HEK293 (cell line): Measurements from ENCODE around the gene RNF225.

ENCODE experiments used
- CTCF ChIA-PET: fragments of 350-600 bp; formaldehyde crosslinking; extraction: SDS; loops from one replicate; lab custom pipeline; 2021; ENCODE audit warnings: antibody characterized with exemption; lab: Yijun Ruan, JAX
- POLR2A ChIA-PET: fragments of 300-600 bp; formaldehyde crosslinking; extraction: SDS; loops from one replicate; lab custom pipeline; 2020; ENCODE audit warnings: antibody characterized with exemption, inconsistent platforms; lab: Yijun Ruan, JAX
- H3K27ac ChIP-seq: fragments of 200-500 bp; sonication (Bioruptor generic); 2 replicates; pipeline ENCODE4 v1.5.1; 2014; ENCODE audit warnings: low read depth, low read length, control low read depth, inconsistent platforms; ENCODE audit errors: extremely low read depth
- H3K36me3 ChIP-seq, 2 experiments: fragments of 200-500 bp in 1 of 2; sonication (Bioruptor generic) in 1 of 2; 1 replicate in 1 of 2; 2 replicates in 1 of 2; pipeline ENCODE4 v1.5.1; 2014 to 2017; ENCODE audit warnings: inconsistent platforms in 2 of 2, low read length in 2 of 2; ENCODE audit not compliant: control insufficient read depth in 2 of 2, insufficient read depth in 1 of 2
- H3K4me1 ChIP-seq: fragments of 200-500 bp; sonication (Bioruptor generic); 2 replicates; pipeline ENCODE4 v1.5.1; 2014; ENCODE audit warnings: mild to moderate bottlenecking, low read length, inconsistent platforms; ENCODE audit not compliant: control insufficient read depth, insufficient read depth
- H3K4me3 ChIP-seq: 2 replicates; pipeline ENCODE4 v1.5.1; 2011; ENCODE audit warnings: low read depth, mild to moderate bottlenecking, control low read depth, low read length, moderate library complexity
- H3K9me3 ChIP-seq: fragments of 200-500 bp; sonication (Bioruptor generic); 2 replicates; pipeline ENCODE4 v1.5.1; 2014; ENCODE audit warnings: low read depth, low read length, inconsistent platforms; ENCODE audit not compliant: control insufficient read depth, insufficient read depth
- GFI1B ChIP-seq: fragments of 450-650 bp; formaldehyde crosslinking; IDR thresholded peaks from 2 replicates; pipeline ENCODE4 v1.5.1; 2016; ENCODE audit warnings: missing biosample characterization, missing genetic modification characterization
- GLI2 ChIP-seq: fragments of 450-650 bp; formaldehyde crosslinking; IDR thresholded peaks from 2 replicates; pipeline ENCODE4; 2017; ENCODE audit warnings: missing biosample characterization, missing genetic modification characterization, low read depth, borderline replicate concordance
- GLIS1 ChIP-seq: fragments of 450-650 bp; formaldehyde crosslinking; IDR thresholded peaks from 2 replicates; pipeline ENCODE4 v1.5.1; 2016; ENCODE audit warnings: missing biosample characterization, missing genetic modification characterization
- KLF8 ChIP-seq: fragments of 450-650 bp; formaldehyde crosslinking; IDR thresholded peaks from 2 replicates; pipeline ENCODE4 v1.5.1; 2016; ENCODE audit warnings: missing biosample characterization, missing genetic modification characterization
- PBX3 ChIP-seq: sonication (generic); formaldehyde crosslinking; IDR thresholded peaks from 2 replicates; pipeline ENCODE4 v1.8.1; 2022; ENCODE audit warnings: mild to moderate bottlenecking, moderate library complexity, missing genetic modification reagents
- PRDM4 ChIP-seq: fragments of 450-650 bp; formaldehyde crosslinking; IDR thresholded peaks from 2 replicates; pipeline ENCODE4 v1.5.1; 2017; ENCODE audit warnings: missing biosample characterization, missing genetic modification characterization
- SCRT1 ChIP-seq: fragments of 450-650 bp; formaldehyde crosslinking; IDR thresholded peaks from 2 replicates; pipeline ENCODE4 v1.5.1; 2016; ENCODE audit warnings: missing biosample characterization, missing genetic modification characterization, borderline replicate concordance
- SP2 ChIP-seq: fragments of 450-650 bp; formaldehyde crosslinking; IDR thresholded peaks from 2 replicates; pipeline ENCODE4 v1.5.1; 2016; ENCODE audit warnings: missing biosample characterization, missing genetic modification characterization
- ZFHX2 ChIP-seq: fragments of 450-650 bp; formaldehyde crosslinking; conservative IDR thresholded peaks from 2 replicates; pipeline ENCODE4 v1.5.1; 2016; ENCODE audit warnings: missing biosample characterization, missing genetic modification characterization
- ZFP41 ChIP-seq: fragments of 450-650 bp; formaldehyde crosslinking; IDR thresholded peaks from 2 replicates; pipeline ENCODE4 v1.5.1; 2016; ENCODE audit warnings: missing biosample characterization, missing genetic modification characterization, borderline replicate concordance
- ZIC2 ChIP-seq: fragments of 450-650 bp; formaldehyde crosslinking; IDR thresholded peaks from 2 replicates; pipeline ENCODE4 v1.5.1; 2016; ENCODE audit warnings: missing biosample characterization, missing genetic modification characterization
- ZNF19 ChIP-seq: fragments of 450-650 bp; formaldehyde crosslinking; IDR thresholded peaks from 2 replicates; pipeline ENCODE4; 2016; ENCODE audit warnings: missing biosample characterization, missing genetic modification characterization, low read depth
- ZNF239 ChIP-seq: fragments of 450-650 bp; formaldehyde crosslinking; IDR thresholded peaks from 2 replicates; pipeline ENCODE4 v1.5.1; 2016; ENCODE audit warnings: missing biosample characterization, missing genetic modification characterization
- ZNF426 ChIP-seq: fragments of 450-650 bp; formaldehyde crosslinking; IDR thresholded peaks from 2 replicates; pipeline ENCODE4 v1.5.1; 2017; ENCODE audit warnings: missing biosample characterization, missing genetic modification characterization, mild to moderate bottlenecking, inconsistent platforms, moderate library complexity
- ZNF433 ChIP-seq: fragments of 450-650 bp; formaldehyde crosslinking; IDR thresholded peaks from 2 replicates; pipeline ENCODE4 v1.5.1; 2016; ENCODE audit warnings: missing biosample characterization, missing genetic modification characterization, low read depth
- ZNF510 ChIP-seq: fragments of 450-650 bp; formaldehyde crosslinking; IDR thresholded peaks from 2 replicates; pipeline ENCODE4 v1.5.1; 2018; ENCODE audit warnings: mild to moderate bottlenecking, missing genetic modification characterization, missing biosample characterization; ENCODE audit not compliant: insufficient replicate concordance
- ZNF560 ChIP-seq: fragments of 450-650 bp; formaldehyde crosslinking; IDR thresholded peaks from 2 replicates; pipeline ENCODE4 v1.5.1; 2017; ENCODE audit warnings: missing biosample characterization, missing genetic modification characterization, borderline replicate concordance
- ZNF596 ChIP-seq: fragments of 450-650 bp; IDR thresholded peaks from 2 replicates; pipeline ENCODE4 v1.5.0; 2018; ENCODE audit warnings: missing biosample characterization, mild to moderate bottlenecking, missing genetic modification characterization, moderate library complexity
- ZNF610 ChIP-seq: fragments of 450-650 bp; formaldehyde crosslinking; IDR thresholded peaks from 2 replicates; pipeline ENCODE4 v1.5.1; 2016; ENCODE audit warnings: missing biosample characterization, missing genetic modification characterization, borderline replicate concordance
- ZNF645 ChIP-seq: fragments of 450-650 bp; formaldehyde crosslinking; IDR thresholded peaks from 2 replicates; pipeline ENCODE4; 2016; ENCODE audit warnings: missing biosample characterization, missing genetic modification characterization
- ZNF664 ChIP-seq: fragments of 450-650 bp; formaldehyde crosslinking; IDR thresholded peaks from 2 replicates; pipeline ENCODE4 v1.5.1; 2016; ENCODE audit warnings: missing biosample characterization, missing genetic modification characterization
- ZNF701 ChIP-seq: fragments of 450-650 bp; formaldehyde crosslinking; IDR thresholded peaks from 2 replicates; pipeline ENCODE4 v1.5.1; 2016; ENCODE audit warnings: missing biosample characterization, missing genetic modification characterization
- ZNF785 ChIP-seq: fragments of 450-650 bp; formaldehyde crosslinking; IDR thresholded peaks from 2 replicates; pipeline ENCODE4 v1.5.1; 2016; ENCODE audit warnings: missing biosample characterization, missing genetic modification characterization

RNF225 gene

GRCh38 chr19:58353717-58354477, 41.6 kb upstream of the RNF225 start:
- POLR2A ChIA-PET: interaction anchor here (2.9 kb wide), 1 partner anchor 9 kb away, joined by 14 read pairs; the partner anchor contains the start of gene ZNF497
- no peaks in the 10 kb centered on the region; a peak in 1 of 3 replicates for H3K36me3 ChIP-seq
- H3K27ac ChIP-seq: no peak overlapping the region
- CTCF ChIA-PET: interaction anchor here (0.6 kb wide), 1 partner anchor 166 kb away, joined by 4 read pairs; the partner anchor contains the start of gene ZBTB45
- peak; percentile 90 for TF ChIP-seq ZNF664 (tag by site-specific recombination)
- no peak for TF ChIP-seq ZNF433
- 0 out of 2 replicates have a peak, but pooled peaks have one; percentile 10 for TF ChIP-seq PBX3 (CRISPR knock-in tag)
- no peaks in the 10 kb centered on the region for H3K9me3 ChIP-seq
- no peak overlapping the region for H3K4me3 ChIP-seq
- H3K4me1 ChIP-seq: no peaks in the 10 kb centered on the region

- H3K9me3 ChIP-seq: no peaks in the 10 kb centered on the region
- no peaks in the 10 kb centered on the region for H3K4me1 ChIP-seq
- H3K36me3 ChIP-seq: no peaks in the 10 kb centered on the region; a peak in 1 of 3 replicates
- POLR2A ChIA-PET: interaction anchor here (1.1 kb wide), 1 partner anchor 28 kb away, joined by 3 read pairs; the partner anchor contains the start of gene ZSCAN22
- no peak overlapping the region for H3K27ac ChIP-seq
- TF ChIP-seq ZNF701 (tag by site-specific recombination): no peak
- TF ChIP-seq ZNF560 (tag by site-specific recombination): no peak
- no peak for TF ChIP-seq ZIC2 (tag by site-specific recombination)
- TF ChIP-seq GLI2: no peak
- 0 out of 2 replicates have a peak, but pooled peaks have one; percentile 9 for TF ChIP-seq PBX3 (CRISPR knock-in tag)
- no peak for TF ChIP-seq ZFHX2 (tag by site-specific recombination)
- TF ChIP-seq ZNF610 (tag by site-specific recombination): no peak
- no peak for TF ChIP-seq KLF8
- TF ChIP-seq, all 188 proteins: peak for 1
- CTCF ChIA-PET: interaction anchor here (0.6 to 0.8 kb wide), 2 partner anchors 9 to 165 kb away, joined by 3 to 4 read pairs; partner anchors contain the start of gene ZBTB45
- no peak overlapping the region for H3K4me3 ChIP-seq
Measured at GRCh38 chr19:58354478-58355030, 40.9 kb upstream of the RNF225 start.

GRCh38 chr19:58355215-58355796, 40.1 kb upstream of the RNF225 start:
- Histone ChIP-seq H3K27ac (no peak overlapping the region), H3K4me1 (no peaks in the 10 kb centered on the region), H3K9me3 (no peaks in the 10 kb centered on the region), H3K4me3 (no peak overlapping the region), H3K36me3 (no peaks in the 10 kb centered on the region; a peak in 1 of 3 replicates)
- ChIA-PET POLR2A (interaction anchor here (1.0 to 1.1 kb wide), 2 partner anchors 28 to 105 kb away, joined by 3 read pairs; partner anchors contain the start of gene ZSCAN22), CTCF (interaction anchor here (0.8 kb wide), 1 partner anchor 9 kb away, joined by 3 read pairs; no protein-coding TSS in a partner anchor)
- TF ChIP-seq ZIC2 (tag by site-specific recombination) (no peak), ZNF510 (tag by site-specific recombination) (no peak), GFI1B (tag by site-specific recombination) (no peak), ZFP41 (tag by site-specific recombination) (no peak), ZNF785 (tag by site-specific recombination) (no peak), GLIS1 (tag by site-specific recombination) (no peak), PRDM4 (tag by site-specific recombination) (no peak), ZNF596 (tag by site-specific recombination) (no peak), ZNF239 (tag by site-specific recombination) (no peak), ZNF19 (no peak), ZNF426 (tag by site-specific recombination) (no peak), SP2 (tag by site-specific recombination) (no peak), SCRT1 (no peak), ZNF645 (tag by site-specific recombination) (no peak)
